ENCODE measurements around the gene RARG. TPM values are rescaled to one million over a fixed set of nuclear protein-coding genes. Genes with fewer than 3 reads are reported as not detected.
"Not testable (repeated sequence)": the region's sequence is repeated elsewhere in the genome, so short reads cannot be mapped to it uniquely, and the experiment has no call there.

RARG gene
- total RNA-seq, 1 donor from 2014 or later: 16.9 TPM

- DNase-seq: peak; percentile 89
- ATAC-seq: peak; percentile 83
- intact Hi-C loops (cut with micrococcal nuclease): no loop called here
These were observed 50.9 kb downstream of the RARG start for GRCh38 chr12:53180931-53181645.

DNA sequence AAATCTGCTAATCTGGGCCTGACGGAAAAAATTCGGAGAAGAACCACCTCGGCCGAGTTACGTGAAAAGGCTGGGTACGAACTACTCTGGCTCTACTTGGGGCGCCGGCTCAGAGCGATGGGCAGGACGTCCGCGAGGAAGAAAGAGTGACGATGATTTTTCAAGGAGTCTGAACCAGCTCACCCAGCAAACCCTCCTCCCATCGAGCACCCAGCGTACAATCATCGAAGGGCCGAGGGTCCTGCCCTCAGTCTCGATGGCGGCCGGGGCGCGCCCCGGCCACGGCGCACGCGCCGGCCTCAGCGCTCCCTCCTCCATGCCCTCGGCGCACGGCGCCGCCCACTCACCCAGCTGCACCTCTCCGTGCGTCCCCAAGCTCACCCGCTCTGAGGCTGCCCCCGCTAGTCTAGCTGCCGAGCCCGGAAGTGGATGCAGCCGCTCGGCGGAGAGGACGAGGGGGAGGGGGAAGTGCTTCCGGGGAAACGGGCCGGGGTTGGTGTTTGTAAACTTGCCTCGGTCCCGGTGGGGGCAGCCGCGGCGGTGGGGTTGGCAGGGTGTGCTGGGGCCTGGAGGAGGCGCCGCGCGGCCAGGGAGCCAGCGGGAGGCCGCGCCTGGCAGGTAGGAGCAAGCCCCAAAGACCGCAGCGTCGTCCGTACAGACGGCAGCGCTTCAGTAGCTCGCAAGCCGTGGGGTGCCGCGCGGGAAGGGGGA is 51.6 kb downstream of the RARG start, which contains the start of the genes CSAD and ZNF740:
Gene CSAD (minus strand): TSS at position 706 of the 711 bp plus-strand sequence. CDS start 7,455 bp downstream, outside the sequence.
Gene ZNF740 (plus strand): TSS at position 503 of the 711 bp plus-strand sequence. CDS start 1,262 bp downstream, outside the sequence.
- peak; percentile 98 for ATAC-seq
- intact Hi-C loops (cut with micrococcal nuclease): no loop called here
- DNase-seq: peak; percentile 99

GRCh38 chr12:53179687-53180219 is 52.3 kb downstream of the RARG start:
- ATAC-seq: peak; percentile 33
- no peak for DNase-seq
- intact Hi-C loops (cut with micrococcal nuclease): no loop called here

DNA sequence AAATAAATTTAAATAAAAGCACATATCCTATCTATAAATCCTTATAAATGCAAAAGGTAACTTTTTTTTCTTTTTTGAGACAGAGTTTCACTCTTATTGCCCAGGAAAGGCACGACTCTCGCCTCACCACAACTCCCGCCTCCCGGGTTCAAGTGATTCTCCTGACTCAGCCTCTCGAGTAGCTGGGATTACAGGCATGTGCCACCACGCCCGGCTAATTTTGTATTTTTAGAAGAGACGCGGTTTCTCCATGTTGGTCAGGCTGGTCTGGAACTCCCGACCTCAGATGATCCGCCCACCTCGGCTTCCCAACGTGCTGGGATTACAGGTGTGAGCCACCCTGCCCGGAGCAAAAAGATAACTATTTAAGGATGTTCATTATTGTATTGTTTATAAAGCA is 53.2 kb downstream of the RARG start:
- intact Hi-C loops (cut with micrococcal nuclease); DNase-seq; ATAC-seq: not testable (repeated sequence)

- intact Hi-C loops (cut with micrococcal nuclease); ATAC-seq; DNase-seq: not testable (repeated sequence)
These were observed 54.6 kb downstream of the RARG start for GRCh38 chr12:53177447-53177846.

GRCh38 chr12:53176750-53177149 is 55.3 kb downstream of the RARG start:
- DNase-seq: no peak
- intact Hi-C loops (cut with micrococcal nuclease): no loop called here
- ATAC-seq: no peak

DNA sequence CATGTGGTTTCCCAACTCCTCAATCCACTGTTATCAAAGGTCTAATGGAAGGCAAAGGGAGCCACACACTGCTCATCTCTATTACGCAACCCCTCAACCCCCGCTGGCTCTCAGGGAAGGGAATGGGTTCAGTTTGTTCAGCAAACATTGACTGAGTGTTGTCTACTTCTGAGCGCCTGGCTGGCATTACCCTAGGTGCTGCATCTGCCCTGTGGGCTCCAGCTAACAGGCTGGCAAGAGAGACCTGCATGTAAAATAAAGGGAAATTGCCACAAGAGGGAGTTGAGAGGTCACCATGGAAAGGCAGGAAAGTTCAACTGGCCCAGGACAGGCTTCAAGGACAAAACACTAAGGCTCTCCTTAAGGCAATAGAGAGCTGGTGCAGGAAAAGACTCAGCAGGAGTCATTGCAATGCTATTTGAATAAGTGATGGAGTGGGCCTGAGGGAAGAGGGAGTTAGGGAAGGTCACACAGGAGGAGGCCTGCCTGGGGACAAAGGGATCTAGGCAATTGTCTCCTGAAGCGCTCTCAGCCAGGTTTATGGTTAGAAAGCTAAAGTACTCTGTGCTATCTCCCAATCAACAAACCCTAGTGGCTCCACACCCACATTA is 57.0 kb downstream of the RARG start:
- DNase-seq: no peak
- ATAC-seq: no peak
- intact Hi-C loops (cut with micrococcal nuclease): no loop called here

- DNase-seq: no peak
- intact Hi-C loops (cut with micrococcal nuclease): no loop called here
- ATAC-seq: no peak
These were observed 58.8 kb downstream of the RARG start for GRCh38 chr12:53173085-53173715.

GRCh38 chr12:53172352-53172751 is 59.7 kb downstream of the RARG start:
- intact Hi-C loops (cut with micrococcal nuclease): no loop called here
- no peak for ATAC-seq

GRCh38 chr12:53171725-53172329 is 60.2 kb downstream of the RARG start:
- DNase-seq (no peak), ATAC-seq (peak; percentile 13)
- intact Hi-C loops (cut with micrococcal nuclease): no loop called here

More at GRCh38 chr12:53172352-53172751, 59.7 kb downstream of the RARG start:
- DNase-seq: no peak

- DNase-seq (no peak), ATAC-seq (no peak)
These were observed 60.9 kb downstream of the RARG start for GRCh38 chr12:53170876-53171724.

GRCh38 chr12:53170215-53170614 is 61.8 kb downstream of the RARG start:
- DNase-seq (no peak), ATAC-seq (no peak)
- intact Hi-C loops (cut with micrococcal nuclease): no loop called here

More at GRCh38 chr12:53170876-53171724, 60.9 kb downstream of the RARG start:
- intact Hi-C loops (cut with micrococcal nuclease): no loop called here

DNA sequence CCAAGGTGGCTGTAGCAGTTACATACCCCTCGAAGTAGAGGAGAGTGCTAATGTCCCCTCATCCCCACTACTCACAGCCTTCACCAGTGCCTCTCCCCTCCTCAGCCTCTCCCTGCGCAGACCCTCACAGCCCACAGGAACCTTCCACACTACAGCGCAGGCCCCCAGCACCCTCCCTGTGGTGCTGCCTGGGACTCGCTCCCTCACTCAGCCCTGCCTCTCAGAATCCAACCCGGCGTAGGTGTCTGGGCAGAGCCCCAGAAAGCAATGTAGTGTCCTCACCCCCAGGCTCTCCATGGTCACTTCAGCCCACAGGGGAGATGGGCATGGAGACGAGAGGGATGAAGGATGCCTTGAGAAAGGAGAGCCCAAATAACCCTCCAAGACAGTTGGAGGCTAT is 62.4 kb downstream of the RARG start:
- DNase-seq: no peak
- intact Hi-C loops (cut with micrococcal nuclease): no loop called here
- ATAC-seq: no peak

DNA sequence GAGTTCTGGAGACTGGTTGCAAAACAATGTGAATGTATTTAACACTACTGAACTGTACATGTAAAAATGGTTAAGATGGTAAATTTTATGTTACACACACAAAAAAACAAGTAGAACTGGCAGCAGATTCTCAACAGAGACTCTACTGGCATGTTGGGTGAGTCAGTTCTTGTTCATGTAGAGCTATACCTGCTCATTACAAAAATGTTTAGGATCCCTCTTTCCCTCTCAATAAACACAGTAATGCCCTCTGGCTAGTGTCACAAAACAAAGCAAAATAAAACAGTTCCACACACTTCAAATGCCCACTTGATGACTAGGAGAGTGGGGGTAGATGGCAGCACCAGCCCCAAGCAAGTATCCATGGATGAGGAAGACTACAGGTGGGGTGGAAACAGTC is 65.2 kb downstream of the RARG start:
- DNase-seq (no peak), ATAC-seq (no peak)
- intact Hi-C loops (cut with micrococcal nuclease): no loop called here

DNA sequence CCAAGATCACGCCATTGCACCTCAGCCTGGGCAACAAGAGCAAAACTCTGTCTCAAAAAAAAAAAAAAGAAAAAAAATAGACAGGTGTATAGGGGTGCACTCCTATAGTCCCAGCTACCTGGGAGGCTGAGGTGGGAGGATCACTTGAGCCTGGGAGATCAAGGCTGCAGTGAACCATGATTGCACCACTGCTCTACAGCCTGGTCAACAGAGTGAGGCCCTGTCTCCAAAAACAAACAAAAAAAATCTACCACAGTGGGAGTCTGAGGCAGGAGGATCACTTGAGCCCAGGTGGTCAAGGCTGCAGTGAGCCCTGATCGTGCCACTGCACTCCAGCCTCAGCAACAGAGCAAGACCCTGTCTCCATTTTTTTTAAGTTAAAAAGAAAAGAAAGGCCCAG is 69.0 kb downstream of the RARG start:
- DNase-seq; intact Hi-C loops (cut with micrococcal nuclease); ATAC-seq: not testable (repeated sequence)

GRCh38 chr12:53161119-53161911 is 70.7 kb downstream of the RARG start:
- intact Hi-C loops (cut with micrococcal nuclease): no loop called here
- ATAC-seq: no peak

DNA sequence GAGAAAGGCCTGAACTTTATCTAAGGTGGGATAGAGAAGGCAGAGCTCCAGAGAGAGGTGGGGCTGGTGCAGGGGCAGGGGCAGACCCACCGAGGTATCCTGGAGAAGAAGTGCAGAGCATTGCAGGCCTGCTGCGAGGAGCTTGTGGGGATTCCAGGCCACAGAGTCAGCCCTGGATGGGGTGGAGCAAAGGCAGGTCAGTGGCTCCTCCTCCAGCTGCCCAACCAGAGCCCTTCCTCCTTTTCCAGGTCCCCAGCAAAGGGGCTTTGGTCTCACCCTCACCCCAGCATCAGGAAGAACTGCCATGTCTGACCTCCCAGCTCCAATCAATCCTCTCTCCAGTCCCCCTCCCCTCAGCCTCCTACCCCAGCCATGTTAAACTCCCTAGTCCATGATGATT is 71.3 kb downstream of the RARG start:
- DNase-seq (no peak), ATAC-seq (no peak)
- intact Hi-C loops (cut with micrococcal nuclease): no loop called here

More at GRCh38 chr12:53161119-53161911, 70.7 kb downstream of the RARG start:
- no peak for DNase-seq

Measured in left ventricle myocardium superior (tissue), 1 donor.